Measurements from ENCODE around the gene AUTS2.

DNA sequence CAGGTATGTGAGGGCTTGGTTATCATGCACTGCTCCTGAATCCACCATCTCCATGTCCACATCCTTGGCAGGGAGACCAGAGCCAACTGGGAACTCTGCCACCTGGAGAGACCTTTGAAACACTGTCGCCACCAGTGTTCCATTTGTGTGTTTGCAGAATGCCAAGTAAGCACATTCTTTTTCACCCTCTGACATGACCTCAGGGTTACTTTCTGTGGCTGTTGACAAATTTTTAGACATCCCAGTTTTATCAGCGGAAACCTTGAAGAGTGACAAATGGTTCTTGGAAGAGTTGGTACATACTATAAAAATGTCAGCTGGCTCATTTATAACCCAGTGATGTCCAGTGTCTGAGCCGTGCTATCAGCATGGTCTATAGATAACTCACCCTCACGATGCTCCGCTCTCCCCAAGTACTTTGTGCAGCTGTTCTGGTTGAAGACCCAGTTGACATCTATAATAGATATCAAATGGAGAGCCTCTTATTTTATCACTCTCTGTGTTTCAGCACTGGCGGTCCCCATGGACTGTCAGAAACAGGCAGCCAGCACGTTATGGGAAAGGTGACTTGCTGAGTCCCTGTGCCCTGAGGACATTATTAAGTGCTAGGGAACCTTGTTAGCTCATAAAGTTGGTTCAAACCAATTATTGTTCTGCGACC is 970.5 kb downstream of the AUTS2 start:
- TF ChIP-seq E2F4 (CRISPR knock-in tag; IDR thresholded peaks at IDR 0.05; ENCODE audit: low read depth): no peak
- TF ChIP-seq TBP (optimal IDR thresholded peaks at IDR 0.05; ENCODE audit: low read depth, low read length): no peak
- TF ChIP-seq HNRNPL (IDR thresholded peaks at IDR 0.05; ENCODE audit: low read depth, low read length): no peak
- peak; percentile 94 for TF ChIP-seq LEF1 (IDR thresholded peaks at IDR 0.05)
- TF ChIP-seq EZH2 (IDR thresholded peaks at IDR 0.05; ENCODE audit: borderline replicate concordance, low read depth, low read length): no peak
- TF ChIP-seq RAD21 (CRISPR knock-in tag; conservative IDR thresholded peaks at IDR 0.05 in 1 of 2, IDR thresholded peaks at IDR 0.05 in 1 of 2): 0 out of 4 replicates have a peak, but pooled peaks of 1 of the 2 experiments have one; percentile 15
- 0 out of 6 replicates have a peak, but pooled peaks of 1 of the 3 experiments have one; percentile 4 for TF ChIP-seq CTCF (IDR thresholded peaks at IDR 0.05 in 2 of 3, conservative IDR thresholded peaks at IDR 0.05 in 1 of 3; ENCODE audit: insufficient read depth in 2 of 3, low read depth in 1 of 3, low read length in 3 of 3)
- TF ChIP-seq, protein P1, sequence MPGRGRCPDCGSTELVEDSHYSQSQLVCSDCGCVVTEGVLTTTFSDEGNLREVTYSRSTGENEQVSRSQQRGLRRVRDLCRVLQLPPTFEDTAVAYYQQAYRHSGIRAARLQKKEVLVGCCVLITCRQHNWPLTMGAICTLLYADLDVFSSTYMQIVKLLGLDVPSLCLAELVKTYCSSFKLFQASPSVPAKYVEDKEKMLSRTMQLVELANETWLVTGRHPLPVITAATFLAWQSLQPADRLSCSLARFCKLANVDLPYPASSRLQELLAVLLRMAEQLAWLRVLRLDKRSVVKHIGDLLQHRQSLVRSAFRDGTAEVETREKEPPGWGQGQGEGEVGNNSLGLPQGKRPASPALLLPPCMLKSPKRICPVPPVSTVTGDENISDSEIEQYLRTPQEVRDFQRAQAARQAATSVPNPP (IDR thresholded peaks at IDR 0.05; ENCODE audit: borderline replicate concordance, insufficient read depth, insufficient read length): no peak
- no peak for TF ChIP-seq POLR2A (conservative IDR thresholded peaks at IDR 0.05)
